Neural crest cell (in vitro differentiated cells): ENCODE results near the gene KRT74. TPM values are rescaled to one million over a fixed set of nuclear protein-coding genes. Genes with fewer than 3 reads are reported as not detected.

Source experiments
- DNase-seq: peaks from one replicate; pipeline ENCODE4 v3.0.0; 2021; ENCODE audit warnings: low read depth, mixed read lengths, low spot score
- H3K27ac Mint-ChIP-seq: one replicate; pipeline ENCODE4 v1.8.0; 2021; ENCODE audit warnings: mild to moderate bottlenecking, mixed read lengths; ENCODE audit not compliant: unreplicated experiment
- H3K27me3 Mint-ChIP-seq: 2 replicates; pipeline ENCODE4 v1.8.0; 2021; ENCODE audit warnings: low read depth, mild to moderate bottlenecking, mixed read lengths
- H3K36me3 Mint-ChIP-seq: 2 replicates; pipeline ENCODE4 v1.8.0; 2021; ENCODE audit warnings: low read depth, mild to moderate bottlenecking, mixed read lengths
- H3K4me1 Mint-ChIP-seq: 2 replicates; pipeline ENCODE4 v1.8.0; 2021; ENCODE audit warnings: mixed read lengths
- H3K4me3 Mint-ChIP-seq: one replicate; pipeline ENCODE4 v1.8.0; 2021; ENCODE audit warnings: mild to moderate bottlenecking, mixed read lengths
- H3K9me3 Mint-ChIP-seq: 2 replicates; pipeline ENCODE4 v1.8.0; 2021; ENCODE audit warnings: mixed read lengths
- CTCF ChIP-seq: fragments of 200-600 bp; sonication (generic); conservative IDR thresholded peaks from 2 replicates; pipeline ENCODE4 v1.5.0; 2021; ENCODE audit warnings: antibody characterized with exemption, mild to moderate bottlenecking
- total RNA-seq: library from RNA; stranded (reverse); gene quantifications from 2 replicates; pipeline ENCODE4 v1.2.1, GENCODE V29; 2021

The KRT74 gene
- total RNA-seq, 1 donor from 2014 or later = not detected

- Mint-ChIP-seq H3K36me3 (no peaks in the 10 kb centered on the region), H3K27ac (no peak overlapping the region), H3K4me1 (no peaks in the 10 kb centered on the region), H3K27me3 (peaks cover 9% of the 10 kb centered on the region), H3K4me3 (no peak overlapping the region), H3K9me3 (no peaks in the 10 kb centered on the region)
- no peak for TF ChIP-seq CTCF
- no peak for DNase-seq
Observed at GRCh38 chr12:52575948-52576347, 2.3 kb upstream of the KRT74 start.

- Mint-ChIP-seq H3K27me3 (peaks cover 5% of the 10 kb centered on the region), H3K27ac (no peak overlapping the region), H3K9me3 (no peaks in the 10 kb centered on the region), H3K4me1 (no peaks in the 10 kb centered on the region), H3K36me3 (no peaks in the 10 kb centered on the region), H3K4me3 (no peak overlapping the region)
- TF ChIP-seq CTCF = no peak
- DNase-seq = no peak
Observed at GRCh38 chr12:52575256-52575655, 1.6 kb upstream of the KRT74 start.

- DNase-seq = no peak
- no peaks in the 10 kb centered on the region for H3K4me1 Mint-ChIP-seq
- H3K9me3 Mint-ChIP-seq = no peaks in the 10 kb centered on the region
- H3K27ac Mint-ChIP-seq = no peak overlapping the region
- H3K4me3 Mint-ChIP-seq = no peak overlapping the region
- no peaks in the 10 kb centered on the region for H3K36me3 Mint-ChIP-seq
- no peak for TF ChIP-seq CTCF
- H3K27me3 Mint-ChIP-seq = peaks cover 4% of the 10 kb centered on the region
Observed at GRCh38 chr12:52573306-52573705, 337 bp downstream of the KRT74 start.

- H3K4me1 Mint-ChIP-seq = no peaks in the 10 kb centered on the region
- no peak overlapping the region for H3K27ac Mint-ChIP-seq
- no peak for DNase-seq
- H3K27me3 Mint-ChIP-seq = peaks cover 5% of the 10 kb centered on the region
- no peaks in the 10 kb centered on the region for H3K9me3 Mint-ChIP-seq
- no peak for TF ChIP-seq CTCF
- H3K4me3 Mint-ChIP-seq = no peak overlapping the region
- H3K36me3 Mint-ChIP-seq = no peaks in the 10 kb centered on the region
Observed at GRCh38 chr12:52570511-52570910, 3.1 kb downstream of the KRT74 start.

- H3K36me3 Mint-ChIP-seq = no peaks in the 10 kb centered on the region
- no peaks in the 10 kb centered on the region for H3K9me3 Mint-ChIP-seq
- peaks cover 20% of the 10 kb centered on the region for H3K27me3 Mint-ChIP-seq
- TF ChIP-seq CTCF = no peak
- no peaks in the 10 kb centered on the region for H3K4me1 Mint-ChIP-seq
- H3K27ac Mint-ChIP-seq = no peak overlapping the region
- no peak for DNase-seq
- H3K4me3 Mint-ChIP-seq = no peak overlapping the region
Observed at GRCh38 chr12:52568111-52568510, 5.5 kb downstream of the KRT74 start.

- no peak overlapping the region for H3K4me3 Mint-ChIP-seq
- TF ChIP-seq CTCF = no peak
- H3K27ac Mint-ChIP-seq = no peak overlapping the region
- H3K4me1 Mint-ChIP-seq = no peaks in the 10 kb centered on the region
- DNase-seq = no peak
- H3K27me3 Mint-ChIP-seq = peaks cover 26% of the 10 kb centered on the region
- H3K9me3 Mint-ChIP-seq = no peaks in the 10 kb centered on the region
- no peaks in the 10 kb centered on the region for H3K36me3 Mint-ChIP-seq
Observed at GRCh38 chr12:52566847-52567291, 6.8 kb downstream of the KRT74 start.
